Skin of body (tissue), 2 donors: ENCODE measurements around the gene KIF3A. TPM values are rescaled to one million over a fixed set of nuclear protein-coding genes. Genes with fewer than 3 reads are reported as not detected.
A peak's percentile ranks its signal among the peaks of the same experiment; 100 is the strongest.

Source experiments
- DNase-seq: peaks from one replicate; lab custom pipeline; 2025; lab: John Stamatoyannopoulos, UW
- total RNA-seq: library from RNA; depleted of rRNA; stranded (reverse); fragments of >200 nt; gene quantifications from one replicate; pipeline ENCODE4 v1.2.3, GENCODE V29; 2014

Gene KIF3A
- 12.0 TPM for total RNA-seq

DNA sequence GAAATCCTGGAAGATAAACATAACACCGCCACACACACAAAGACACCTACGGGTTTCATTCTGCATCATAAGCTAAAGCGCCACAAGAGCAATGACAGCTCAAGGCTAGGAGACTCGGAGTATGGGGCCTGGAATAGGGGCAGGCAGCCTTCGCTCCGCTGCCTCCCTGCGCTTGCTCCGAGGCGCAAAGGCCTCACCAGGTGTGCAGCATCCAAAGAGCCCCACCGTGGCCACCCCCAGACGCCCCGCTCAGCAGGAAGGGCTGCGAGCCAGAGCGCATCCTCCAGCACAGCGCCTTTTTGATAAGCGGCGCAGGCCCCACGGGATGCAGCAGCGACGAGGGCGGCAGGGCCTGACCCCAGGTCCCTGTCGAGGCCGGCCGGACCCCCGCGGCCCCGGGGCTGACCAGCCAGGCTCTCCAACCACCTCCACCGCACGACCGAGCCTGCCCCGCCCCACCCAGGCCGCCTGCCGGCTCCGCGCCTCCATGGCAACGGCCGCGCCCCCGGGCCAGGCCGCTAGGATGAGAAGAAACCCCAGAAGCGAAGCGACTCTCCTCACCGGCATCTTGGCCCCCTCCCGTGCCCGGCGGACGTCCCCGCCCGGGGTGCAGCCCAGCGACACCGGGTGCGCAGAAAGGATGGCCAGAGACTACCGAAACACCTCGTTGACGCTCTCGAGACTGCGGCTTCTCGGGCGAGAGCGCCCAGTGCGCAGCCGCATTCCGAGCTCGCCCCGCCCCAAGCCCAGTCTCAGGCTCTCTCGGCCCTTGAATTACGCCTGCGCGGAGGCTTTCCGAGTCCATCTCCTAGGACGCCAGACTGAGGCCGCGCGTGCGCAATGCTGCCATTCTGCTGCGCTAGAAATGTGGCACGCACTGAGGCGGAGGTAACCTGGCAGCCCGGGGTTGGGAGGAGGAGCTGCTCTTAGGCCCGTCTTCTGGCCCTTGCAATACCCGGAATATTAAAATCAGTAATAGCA is at the start of gene KIF3A:
Gene KIF3A (minus strand): TSS at position 694 of the 981 bp plus-strand sequence. CDS start 127 bp downstream, at position 567.
- peak; percentile 76 for DNase-seq

DNA sequence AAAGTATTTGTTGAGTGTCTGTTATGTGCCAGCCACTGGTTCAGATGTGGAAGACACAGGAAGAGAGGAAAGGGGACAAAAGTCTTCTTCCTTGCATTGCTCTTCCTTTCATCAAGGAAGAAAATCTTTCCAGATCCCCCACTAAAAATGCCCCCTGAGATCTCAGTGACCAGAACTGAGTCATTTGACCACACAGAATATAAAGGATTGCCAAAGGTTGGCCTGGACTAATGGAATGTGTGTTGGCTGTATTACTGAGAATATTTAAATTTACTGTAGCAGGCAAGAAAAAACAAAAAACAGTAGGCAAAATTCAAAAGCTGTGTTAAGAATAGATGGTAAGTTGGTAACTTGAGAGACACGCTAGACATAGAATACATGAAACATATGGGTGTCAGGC is 49.7 kb upstream of the KIF3A start:
- no peak for DNase-seq

- no peak for DNase-seq
Measured at GRCh38 chr5:132785864-132786263, 48.5 kb upstream of the KIF3A start.

DNA sequence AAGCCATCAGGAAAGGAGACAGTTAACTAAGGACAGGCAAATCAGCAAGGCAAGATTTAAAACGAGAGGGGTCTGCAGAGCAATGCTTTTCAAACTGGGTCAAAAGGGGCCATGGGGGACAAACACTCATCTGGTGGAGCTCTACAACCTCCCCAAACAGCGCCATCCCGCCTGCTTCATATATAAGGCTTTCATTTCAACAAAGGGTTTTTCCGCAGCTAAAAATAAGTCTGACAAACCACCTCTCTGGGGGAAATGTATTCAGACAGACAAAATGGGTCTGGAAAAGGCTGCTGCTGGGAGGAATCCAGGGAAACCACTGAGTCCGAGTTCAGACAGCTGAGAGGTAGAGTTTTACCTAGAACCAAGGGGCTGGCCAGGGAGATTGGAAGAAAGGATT is 48.0 kb upstream of the KIF3A start:
- no peak for DNase-seq

GRCh38 chr5:132782101-132782500 is 44.8 kb upstream of the KIF3A start:
- DNase-seq: no peak

GRCh38 chr5:132781029-132781428 is 43.7 kb upstream of the KIF3A start:
- no peak for DNase-seq

GRCh38 chr5:132780577-132780976 is 43.2 kb upstream of the KIF3A start:
- no peak for DNase-seq

- DNase-seq: no peak
Measured at GRCh38 chr5:132779961-132780360, 42.6 kb upstream of the KIF3A start.

- DNase-seq: no peak
Measured at GRCh38 chr5:132778856-132779255, 41.5 kb upstream of the KIF3A start.

- no peak for DNase-seq
Measured at GRCh38 chr5:132778129-132778528, 40.8 kb upstream of the KIF3A start.

DNA sequence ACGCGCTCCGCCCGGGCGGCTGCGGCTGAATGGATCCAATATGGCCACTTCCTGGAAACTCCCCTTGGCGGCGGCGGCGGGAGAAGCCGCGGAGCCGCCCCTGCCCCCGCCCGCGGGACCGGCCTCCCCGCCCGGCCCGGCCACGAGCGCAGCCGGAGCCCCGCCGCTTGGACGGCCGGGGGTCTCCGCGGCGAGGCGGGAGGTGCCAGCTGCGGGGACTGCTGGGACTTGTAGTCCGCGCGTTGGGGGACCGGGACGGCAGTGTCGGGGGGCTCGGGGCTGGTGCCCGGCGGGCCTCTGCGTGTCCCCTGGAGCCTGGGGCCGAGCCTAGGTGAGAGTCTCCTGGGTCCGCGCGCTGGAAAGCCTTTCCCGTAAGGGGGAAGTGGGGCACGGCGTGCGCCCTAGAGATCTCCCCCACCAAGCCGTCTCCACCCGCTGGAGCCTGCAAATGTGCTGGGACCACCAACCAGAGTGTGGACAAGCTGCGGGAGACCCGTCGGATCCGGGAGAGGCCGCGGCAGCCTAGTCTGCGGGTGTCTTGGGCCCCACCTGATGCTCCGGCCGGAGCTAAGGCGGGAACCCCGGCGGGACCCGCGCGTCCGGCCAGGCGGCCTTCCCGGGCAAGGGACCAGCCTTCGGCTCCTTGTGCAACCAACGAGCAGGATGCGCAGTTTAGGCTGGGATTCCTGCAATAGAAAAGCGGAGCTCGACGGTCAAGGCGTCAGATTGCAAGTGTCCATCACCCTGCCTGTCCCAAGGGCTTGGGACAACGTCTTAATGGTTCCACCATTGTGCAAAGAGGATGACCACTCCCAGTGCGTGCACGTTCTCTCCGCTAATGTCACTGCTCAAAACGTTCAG is 40.1 kb upstream of the KIF3A start, which contains the start of gene SEPTIN8:
Gene SEPTIN8 (minus strand): TSS at position 31 of the 861 bp plus-strand sequence. CDS start 102 bp downstream, outside the sequence.
- DNase-seq: no peak

DNA sequence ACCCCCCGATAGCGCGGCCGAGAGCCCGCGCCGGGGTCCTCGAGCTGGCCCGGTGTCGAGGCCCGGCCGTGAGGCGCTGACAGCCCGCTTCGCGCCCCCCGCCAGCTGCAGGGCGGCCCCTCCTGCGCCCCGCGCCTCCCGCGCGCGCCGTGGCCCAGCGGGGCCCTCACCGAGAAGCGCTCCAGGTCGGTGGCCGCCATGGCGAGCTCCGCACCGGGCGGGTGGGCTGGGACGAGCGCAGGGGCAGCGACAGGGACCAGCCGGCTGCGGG is 39.5 kb upstream of the KIF3A start:
- no peak for DNase-seq

DNA sequence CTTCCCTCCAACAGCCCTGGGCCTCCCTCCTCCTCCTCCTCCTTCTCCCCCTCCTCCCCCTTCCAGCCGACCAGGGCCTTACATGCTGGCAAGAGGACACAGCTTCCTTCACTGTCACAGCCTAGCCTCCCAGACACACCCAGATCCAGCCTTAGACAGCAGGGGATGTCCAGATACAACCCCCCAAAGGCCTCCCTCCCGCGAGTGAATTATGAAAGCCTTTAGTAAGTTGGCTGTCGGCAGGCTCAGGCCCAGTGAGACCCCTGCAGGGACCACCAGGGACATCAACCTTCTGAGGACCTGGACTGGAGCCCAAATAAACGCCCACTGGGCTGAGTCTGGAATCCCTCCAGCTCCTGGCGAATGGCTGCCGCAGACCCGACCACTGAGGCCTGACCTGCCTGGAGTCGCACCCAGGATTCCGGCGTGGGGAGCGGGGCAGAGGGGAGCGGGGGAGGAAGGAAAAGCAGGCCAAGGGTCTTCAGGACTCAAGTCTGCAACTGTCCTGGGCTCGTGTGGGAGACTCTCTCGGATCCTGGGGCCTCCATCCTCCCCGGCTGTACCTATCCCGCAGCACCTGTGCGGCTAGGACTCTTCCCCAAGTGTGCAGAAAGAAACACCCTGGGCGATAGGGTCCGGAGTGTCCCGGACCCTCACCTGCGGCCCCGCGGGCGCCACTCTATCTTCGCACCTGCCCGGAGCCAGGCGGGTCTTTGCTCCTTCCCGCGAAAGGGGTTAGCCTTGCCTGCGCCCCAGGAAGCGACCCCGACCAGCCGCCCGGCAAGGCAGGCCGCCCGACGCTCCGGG is 39.0 kb upstream of the KIF3A start:
- DNase-seq: peak; percentile 33

- DNase-seq: no peak
Measured at GRCh38 chr5:132775476-132775961, 38.2 kb upstream of the KIF3A start.

DNA sequence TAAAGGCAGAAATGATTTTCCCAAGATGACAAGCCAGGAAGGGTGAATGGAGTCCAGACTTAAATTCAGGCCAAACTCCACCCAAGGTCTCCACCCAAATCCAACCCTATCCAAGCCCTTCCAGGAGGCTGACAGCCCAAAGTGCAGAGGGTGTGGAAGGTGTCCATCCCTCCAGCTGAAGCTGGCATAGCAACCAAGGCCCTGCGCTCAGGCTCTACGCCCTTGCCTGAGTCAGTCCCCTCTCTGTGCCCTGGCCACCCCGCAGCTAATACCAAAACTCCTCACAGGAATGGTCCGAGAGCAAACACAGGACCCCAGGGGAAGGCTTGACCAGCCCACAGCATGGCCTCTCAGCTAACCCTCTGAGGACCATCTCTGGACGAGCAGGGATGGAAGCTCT is 37.5 kb upstream of the KIF3A start:
- no peak for DNase-seq

DNA sequence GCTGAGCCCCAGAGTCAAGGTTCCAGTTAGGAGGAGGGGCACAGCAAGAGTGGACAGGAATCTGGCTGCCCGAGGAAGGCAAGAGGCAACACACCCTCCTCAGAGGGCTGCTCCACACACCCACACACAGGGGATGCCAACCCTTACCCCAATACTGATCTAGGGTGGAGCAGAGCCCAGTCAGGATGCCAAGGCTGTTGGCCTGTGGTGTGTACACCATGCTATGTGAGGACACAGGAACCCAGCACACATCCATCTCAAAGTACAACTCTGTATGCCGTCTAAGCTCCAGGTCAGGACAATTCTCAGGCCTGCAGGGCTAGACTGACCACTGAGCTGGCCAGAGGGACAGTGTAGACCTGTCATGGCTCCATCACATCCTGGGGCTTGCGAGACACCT is 37.1 kb upstream of the KIF3A start:
- DNase-seq: no peak

- DNase-seq: no peak
Measured at GRCh38 chr5:132773601-132774355, 36.4 kb upstream of the KIF3A start.

- no peak for DNase-seq
Measured at GRCh38 chr5:132773114-132773513, 35.8 kb upstream of the KIF3A start.

- DNase-seq: no peak
Measured at GRCh38 chr5:132772291-132773070, 35.1 kb upstream of the KIF3A start.

- no peak for DNase-seq
Measured at GRCh38 chr5:132771503-132771998, 34.2 kb upstream of the KIF3A start.
